ENCODE data around the gene PNMA8A.
"Not testable (repeated sequence)": the region's sequence is repeated elsewhere in the genome, so short reads cannot be mapped to it uniquely, and the experiment has no call there.

The PNMA8A gene

DNA sequence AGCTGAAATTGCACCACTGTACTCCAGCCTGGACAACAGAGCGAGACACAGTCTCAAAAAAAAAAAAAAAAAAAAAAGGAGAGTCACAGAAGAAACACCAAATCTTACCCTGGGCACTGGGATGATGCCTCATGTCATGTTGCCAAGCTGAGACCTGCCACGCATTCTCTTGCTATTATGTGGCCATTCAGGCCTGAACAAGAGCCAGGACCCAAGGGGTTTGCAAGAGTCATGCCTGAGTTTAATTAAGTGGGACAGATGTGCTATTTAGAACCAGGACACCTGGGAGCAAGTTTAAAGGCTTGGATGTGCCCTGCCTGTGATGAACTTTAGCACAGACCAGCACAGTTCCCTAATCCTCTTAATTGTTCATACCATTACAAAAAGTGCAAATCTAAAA lies 9.8 kb downstream of the PNMA8A start:
- no peak for DNase-seq

DNA sequence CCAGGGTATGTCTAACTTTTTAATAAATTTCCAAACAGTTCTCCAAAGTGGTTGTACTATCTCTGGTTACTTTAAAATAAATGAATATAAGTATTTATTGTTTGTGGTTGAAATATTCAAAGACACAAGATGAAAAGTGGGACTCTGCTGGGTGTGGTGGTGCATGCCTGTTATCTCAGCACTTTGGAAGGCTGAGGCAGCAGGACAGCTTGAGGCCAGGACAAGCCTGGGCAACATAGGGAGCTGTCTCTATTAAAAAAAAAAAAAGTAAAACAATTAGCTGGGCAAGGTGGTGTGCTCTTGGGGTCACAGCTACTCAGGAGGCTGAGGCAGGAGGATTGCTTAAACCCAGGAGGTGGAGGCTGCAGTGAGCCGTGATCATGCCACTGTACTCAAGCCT lies 10.4 kb downstream of the PNMA8A start:
- no peak for DNase-seq

DNA sequence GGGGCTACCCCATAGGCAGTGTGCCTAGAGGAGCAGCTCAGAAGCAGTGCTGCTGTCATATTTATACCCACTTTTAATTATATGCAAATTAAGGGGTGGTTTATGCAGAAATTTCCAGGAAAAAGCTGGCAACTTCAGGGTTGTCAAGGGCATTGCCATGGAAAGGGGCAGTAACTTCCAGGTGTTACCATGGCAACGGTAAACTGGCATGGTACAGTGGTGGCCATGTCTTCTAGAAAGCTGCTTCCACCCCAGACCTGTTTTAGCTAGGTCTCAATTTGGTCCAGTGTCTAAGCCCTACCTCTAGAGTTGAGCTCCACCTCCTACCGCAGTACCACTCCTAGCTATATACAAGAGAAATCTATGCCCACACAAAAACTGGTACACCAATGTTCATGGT lies 11.3 kb downstream of the PNMA8A start:
- DNase-seq: no peak

DNA sequence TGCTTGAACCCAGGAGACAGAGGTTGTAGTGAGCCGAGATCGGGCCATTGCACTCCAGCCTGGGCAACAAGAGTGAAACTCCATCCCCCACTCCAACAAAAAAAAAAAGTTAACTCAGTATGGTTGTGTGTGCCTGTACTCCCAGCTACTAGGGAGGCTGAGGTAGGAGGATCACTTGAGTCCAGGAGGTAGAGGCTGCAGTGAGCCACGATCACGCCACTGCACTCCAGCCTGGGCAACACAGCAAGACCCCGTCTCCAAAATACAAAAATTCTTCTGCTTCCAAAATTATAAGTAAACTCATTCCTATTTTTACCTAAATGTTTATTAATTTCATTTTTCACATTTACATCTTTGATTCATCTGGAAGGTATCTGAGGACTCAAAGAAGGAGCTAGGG lies 14.4 kb downstream of the PNMA8A start:
- DNase-seq: no peak

DNA sequence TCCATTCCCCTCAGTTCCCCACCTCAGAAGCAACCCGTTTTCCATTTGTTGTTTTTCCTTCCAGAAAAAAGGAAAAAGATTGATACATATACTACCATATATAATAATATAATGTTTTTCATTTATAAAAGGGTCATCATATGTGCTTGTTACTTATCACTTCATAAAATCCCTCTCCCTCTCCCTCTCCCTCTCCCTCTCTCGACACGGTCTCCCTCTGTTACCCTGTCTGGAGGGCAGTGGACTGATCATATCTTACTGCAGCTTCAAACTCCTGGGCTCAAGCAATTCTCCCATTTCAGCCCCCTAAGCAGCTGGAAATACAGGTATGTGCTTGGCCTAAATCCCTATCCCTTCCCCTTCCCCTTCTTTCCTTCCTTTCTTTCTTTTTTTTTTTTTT lies 17.1 kb downstream of the PNMA8A start:
- no peak for DNase-seq

DNA sequence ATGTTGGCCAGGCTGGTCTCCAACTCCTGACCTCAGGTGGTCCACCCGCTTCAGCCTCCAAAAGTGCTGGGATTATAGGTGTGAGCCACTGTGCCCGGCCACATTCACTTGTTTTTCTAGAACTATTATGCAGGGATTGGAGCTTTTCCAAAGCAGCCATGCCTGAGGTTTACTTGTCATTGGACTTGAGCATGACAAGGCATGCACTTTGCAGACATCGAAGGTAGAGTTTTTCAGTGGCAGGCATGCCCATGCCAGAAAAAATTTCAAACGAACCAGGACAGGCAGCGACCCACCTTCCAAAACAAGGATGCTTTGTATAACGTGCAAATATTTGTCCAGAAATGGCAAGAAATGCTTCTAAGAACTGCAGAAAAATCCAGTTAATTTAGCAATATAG lies 17.7 kb downstream of the PNMA8A start:
- DNase-seq: no peak

DNA sequence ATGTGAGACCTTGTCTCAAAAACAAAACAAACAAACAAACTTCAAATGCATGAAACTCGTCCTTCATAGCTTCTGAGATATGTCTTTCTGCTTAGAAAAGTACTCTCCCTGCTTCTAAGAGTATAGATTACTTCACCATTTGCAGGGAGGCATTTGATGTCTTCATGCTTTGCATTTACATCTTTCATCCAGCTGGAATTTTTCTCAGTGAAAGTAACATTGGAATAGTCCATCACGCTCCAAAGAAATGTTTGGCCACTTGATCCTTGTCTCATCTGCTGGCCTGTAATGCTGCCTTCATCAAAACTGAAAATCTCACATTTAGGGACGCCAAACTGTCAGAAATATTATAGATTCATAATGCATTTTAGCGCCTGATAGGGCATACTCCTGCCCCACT lies 19.2 kb downstream of the PNMA8A start:
- DNase-seq: no peak

DNA sequence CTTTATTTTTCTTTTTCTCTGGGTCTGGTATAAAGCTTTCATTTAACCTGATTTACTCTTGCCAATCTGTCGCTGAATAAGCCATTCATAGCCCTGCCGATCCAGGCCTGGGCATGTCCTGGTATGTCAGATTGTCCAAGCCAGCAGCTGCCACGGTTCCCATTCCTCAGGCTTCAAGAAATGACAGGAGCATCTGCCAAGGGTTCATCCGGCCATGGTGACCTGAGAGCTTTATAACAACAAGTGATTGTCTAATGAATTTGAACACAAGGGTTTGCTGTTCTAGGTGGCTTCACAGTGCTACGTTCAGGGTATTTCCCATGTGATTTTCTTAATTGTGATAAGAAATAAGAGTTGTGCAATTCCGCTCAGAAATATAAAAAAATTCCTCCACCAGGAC lies 20.0 kb downstream of the PNMA8A start:
- DNase-seq: no peak

DNA sequence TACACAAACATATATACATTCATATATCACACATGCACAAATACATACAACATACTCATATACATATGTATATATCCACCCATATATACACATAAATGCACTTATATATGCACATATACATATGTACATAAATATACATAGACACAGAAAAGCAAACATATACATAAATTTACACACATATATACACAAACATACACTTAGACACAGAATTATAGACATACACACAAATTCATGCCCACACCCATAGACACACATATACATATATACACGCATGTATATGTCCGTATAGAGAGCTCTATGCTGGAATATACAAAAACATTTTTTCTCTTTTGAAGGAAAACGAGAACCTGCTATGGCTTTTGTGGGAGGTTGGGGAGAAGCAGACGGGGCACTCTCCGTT lies 20.6 kb downstream of the PNMA8A start:
- no peak for DNase-seq

DNA sequence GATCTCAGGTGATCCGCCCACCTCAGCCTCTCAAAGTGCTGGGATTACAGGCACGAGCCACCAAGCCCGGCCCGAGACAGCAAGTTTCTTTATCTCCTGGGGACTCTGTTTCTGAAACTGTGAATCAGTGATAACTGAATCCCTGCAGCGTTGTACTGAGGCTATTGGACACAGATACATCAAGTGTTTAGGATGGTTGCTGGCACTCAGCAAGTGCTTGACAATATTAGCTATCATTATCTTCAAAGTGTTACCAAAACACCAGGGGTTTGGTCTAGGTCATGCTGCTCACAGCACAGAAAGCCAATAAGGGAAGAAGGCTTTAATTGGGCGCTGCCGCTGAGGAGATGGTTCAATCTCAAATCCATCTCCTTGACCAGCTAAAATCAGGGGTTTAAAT lies 22.1 kb downstream of the PNMA8A start:
- DNase-seq: no peak

DNA sequence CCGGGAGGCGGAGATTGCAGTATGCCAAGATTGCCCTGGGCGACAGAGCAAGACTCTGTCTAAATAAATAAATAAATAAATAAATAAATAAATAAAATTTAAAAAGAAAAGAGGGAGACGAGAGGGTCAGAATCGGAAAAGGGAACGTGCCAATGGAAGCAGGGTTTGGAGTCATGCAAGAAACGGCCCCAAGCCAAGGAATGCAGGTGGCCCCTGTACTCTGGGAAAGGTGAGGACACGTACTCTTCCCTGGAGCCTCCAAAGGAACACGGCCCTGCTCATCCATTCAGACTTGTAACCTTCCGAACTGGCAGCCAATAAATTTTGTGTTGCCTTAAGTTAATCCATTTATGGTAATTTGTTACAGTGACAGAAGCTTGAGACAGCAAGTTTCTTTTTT lies 22.8 kb downstream of the PNMA8A start:
- no peak for DNase-seq

DNA sequence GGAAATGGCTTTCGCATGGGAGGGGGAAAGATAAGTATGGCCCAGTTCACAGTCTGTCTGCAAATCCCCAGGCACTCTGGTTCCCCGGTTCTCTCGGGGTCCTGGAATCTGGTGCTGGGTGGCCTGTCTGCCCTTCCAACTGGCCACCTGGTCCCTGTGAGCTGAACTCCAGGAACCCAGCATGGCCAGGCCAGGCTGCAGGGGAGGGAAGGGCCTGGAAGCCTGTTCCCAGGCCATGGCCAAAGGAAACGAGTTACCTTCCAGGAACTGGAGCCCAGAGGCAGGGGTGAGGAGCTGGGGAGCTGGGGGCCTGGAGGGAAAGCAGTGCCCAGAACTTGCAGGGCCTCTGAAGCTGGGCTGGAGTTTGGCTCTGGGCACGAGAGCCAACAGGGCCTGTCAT lies 23.5 kb downstream of the PNMA8A start:
- DNase-seq: no peak

DNA sequence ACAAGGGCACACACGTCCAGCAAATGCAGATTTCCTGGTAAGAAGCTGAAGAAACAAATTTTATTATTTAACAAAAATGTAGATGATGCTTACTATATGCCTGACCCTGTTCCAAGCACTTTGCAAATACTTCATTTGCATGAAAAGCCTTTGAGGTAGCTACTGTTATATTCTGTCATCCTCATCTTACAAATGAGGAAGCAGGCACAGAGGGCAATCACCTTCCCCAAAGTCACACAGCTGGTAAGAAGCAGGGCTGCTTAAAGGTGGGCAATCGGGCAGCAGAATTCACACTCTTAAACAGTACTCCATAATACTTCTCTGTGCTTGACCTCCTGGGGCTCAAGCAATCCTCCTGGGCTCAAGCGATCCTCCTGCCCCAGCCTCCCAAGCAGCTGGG lies 24.4 kb downstream of the PNMA8A start:
- DNase-seq: no peak

DNA sequence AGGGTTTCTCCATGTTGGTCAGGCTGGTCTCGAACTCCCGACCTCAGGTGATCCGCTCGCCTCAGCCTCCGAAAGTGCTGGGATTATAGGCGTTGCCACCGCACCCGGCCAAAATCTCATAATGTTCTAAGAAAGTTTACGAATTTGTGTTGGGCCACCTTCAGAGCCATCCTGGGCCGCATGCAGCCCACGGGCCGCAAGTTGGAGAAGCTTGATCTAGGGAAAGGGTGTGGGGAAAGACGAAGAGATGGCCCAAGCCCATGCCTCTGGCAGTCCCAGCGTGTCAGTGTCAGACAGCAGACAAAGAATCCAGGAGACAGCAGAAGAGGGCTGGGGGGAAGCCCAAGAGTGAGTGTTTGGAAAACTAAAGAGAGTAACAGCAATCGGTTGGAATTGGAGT lies 25.3 kb downstream of the PNMA8A start:
- no peak for DNase-seq

DNA sequence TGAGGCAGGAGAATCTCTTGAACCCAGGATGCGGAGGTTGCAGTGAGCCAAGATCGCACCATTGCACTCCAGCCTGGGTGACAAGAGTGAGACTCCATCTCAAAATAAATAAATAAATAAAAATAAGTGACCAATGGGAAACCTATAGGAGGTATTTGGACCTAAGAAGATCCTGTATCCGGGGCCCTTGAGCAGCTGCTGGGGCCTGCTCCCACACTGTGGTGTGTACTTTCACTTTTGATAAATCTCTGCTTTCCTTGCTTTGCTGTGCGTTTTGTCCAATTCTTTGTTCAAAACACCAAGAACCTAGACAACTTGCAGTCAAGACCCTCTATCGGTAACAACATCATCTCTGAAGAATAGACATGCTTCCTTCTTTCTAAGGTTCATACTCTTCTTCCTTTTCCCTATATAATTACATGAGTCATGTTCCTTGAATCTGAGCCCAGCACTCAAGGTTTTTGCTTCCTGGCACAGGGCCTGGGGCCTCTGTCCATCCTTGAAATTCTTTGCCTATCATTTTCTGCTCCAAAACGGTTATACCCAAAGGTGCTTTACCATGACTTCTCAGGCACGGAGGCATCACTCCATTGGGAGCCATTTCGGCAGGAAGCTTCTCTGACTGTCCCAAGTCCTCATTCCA lies 28.4 kb downstream of the PNMA8A start:
- DNase-seq: no peak

DNA sequence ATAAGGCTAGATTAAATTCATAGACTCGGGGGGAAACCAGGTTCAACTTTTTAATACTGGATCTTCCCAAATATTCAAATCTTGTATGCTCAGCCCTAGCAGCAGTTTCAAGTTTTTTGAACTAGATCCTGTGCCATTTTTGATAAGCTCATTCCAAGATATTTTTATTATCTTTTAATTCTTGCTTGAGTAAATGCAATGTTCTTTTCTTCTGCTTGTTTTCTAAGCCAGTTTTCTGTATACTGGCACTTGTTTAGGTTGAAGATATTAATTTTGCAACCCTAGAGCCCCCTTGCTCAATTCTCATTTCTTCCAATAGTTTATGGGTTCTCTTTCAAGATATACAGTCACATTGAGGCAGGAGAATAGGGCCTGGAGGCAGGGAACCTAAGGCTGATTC lies 29.5 kb downstream of the PNMA8A start:
- no peak for DNase-seq

DNA sequence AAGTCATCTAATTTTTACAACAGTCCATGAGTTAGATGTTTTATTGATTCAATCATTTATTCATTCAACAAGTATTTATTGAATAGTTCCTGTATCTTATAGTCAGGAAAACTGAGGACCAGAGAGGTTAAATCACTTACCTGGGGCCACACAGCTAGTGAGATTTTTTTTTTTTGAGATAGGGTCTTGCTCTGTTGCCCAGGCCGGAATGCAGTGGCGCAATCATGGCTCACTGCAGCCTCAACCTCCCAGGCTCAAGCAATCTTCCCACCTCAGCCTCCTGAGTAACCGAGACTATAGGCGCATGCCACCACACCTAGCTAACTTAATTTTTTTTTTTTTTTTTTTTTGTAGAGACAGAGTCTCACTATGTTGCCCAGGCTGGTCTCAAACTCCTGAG lies 35.7 kb downstream of the PNMA8A start:
- not testable (repeated sequence) for DNase-seq

DNA sequence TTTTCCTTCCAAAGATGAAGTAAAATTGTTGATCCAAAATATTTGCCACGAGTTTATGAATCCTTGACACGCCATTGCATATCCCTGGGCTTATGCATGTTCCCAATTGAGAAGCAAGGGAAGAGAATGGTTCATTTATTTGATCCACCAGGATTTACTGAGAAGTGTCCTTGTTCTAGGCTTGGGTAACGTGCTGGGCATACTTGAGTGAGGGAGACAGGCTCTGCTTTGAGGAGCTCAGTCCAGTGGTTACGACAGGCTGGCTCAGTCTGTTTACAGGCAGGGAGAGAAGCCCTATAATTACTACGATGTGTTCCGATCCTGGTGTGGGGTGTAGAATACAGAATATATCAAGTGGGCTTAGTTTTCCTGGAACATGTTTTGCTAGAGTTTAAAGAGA lies 36.4 kb downstream of the PNMA8A start:
- peak; percentile 49 to 90 for DNase-seq

DNA sequence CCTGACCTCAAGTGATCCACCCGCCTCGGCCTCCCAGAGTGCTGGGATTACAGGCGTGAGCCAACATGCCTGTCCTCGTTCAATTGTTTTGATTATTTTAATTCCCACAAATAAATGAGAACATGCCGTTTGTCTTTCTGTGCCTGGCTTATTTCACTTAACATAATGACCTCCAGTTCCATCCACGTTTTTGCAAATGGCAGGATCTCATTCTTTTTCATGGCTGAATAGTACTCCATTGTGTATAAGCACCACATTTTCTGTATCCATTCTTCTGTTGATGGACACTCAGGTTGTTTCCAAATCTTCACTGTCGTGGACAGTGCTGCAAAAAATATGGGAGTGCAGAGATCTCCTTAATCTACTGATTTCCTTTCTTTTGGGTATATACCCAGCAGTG lies 37.9 kb downstream of the PNMA8A start:
- DNase-seq: not testable (repeated sequence)

DNA sequence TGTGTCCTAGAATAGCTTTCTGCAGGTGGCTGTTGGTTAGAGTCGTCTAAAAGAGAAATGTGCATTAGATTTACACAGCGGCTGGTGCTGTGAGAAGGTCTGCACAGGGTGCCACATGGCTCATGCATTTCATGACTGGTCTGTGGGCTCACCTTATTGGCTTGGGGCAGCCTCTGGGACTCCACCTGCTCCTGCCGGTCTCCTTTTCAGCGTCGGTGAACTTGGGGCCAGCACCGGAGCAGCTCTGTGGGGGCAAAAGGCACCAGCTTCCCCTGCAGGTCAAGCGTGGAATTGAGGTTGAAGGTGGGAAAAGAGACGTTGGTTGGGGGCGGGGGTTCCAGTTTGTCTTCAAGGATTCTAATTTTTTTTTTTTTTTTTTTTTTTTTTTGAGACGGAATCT lies 39.5 kb downstream of the PNMA8A start:
- no peak for DNase-seq

DNA sequence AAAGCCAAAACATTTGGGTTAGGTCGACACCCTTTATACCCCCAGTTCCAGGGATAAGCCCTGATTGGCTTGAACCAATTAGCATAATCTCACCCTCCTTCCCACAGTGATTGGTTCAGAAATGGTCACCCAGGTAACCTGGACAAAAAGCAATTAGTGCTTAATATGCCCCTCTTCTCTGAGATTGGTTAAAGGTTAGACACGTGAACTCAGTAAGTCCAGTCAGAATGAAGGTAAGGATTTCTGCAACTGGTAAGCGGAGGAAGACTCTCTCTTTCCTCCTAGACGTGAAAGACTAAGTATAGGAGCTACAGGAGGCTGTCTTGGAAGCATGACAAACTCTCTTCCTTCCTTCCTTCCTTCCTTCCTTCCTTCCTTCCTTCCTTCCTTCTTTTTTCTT lies 41.4 kb downstream of the PNMA8A start:
- no peak for DNase-seq

DNA sequence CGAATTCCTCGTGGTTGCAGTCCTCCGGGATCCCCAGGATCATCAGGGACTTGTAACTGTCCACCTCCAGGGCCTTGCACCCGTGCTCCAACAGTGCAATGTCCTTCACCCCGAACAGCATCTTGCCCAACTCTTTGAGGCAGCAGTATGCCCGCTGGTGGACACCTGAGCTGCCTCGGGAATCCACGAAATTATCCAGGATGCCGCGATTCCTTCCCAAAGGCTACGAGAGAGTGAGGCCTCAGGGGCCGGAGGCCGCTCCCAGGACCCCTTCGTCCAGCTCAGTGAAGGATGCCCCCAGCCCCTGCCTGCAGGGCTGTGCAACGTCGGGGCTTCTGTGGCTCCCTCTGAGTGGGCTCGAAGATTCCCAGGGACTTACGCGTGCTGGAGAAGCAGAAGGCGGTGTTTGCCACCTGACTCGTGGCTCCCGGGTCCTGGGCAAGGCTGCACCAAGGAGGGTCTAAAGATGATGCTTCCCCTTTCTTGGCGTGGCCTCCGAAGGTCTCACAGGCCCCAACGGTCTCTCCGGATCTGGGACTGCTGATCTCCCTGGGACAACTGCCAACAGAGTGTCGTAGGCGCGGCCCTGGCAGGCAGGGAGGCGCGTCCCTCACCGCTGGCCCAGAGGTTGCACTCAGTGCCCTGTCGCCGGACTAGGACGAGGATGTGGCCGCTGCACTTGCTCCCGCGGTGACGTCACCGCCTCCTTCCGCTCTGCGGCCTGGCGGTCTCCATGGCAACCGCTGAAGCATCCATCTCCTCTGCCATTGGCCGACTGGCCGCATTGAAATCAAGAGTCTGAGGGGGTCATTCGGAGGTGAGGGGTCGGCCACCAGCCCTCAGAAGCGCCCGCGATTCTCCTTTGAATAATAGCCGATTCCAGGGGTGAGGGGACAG lies 42.9 kb downstream of the PNMA8A start, which contains the start of gene PNMA8C:
TSS of gene PNMA8C (minus strand) at position 698 of the 897 bp plus-strand sequence. CDS start at position 121, 577 bp downstream.
- DNase-seq: peak; percentile 76 to 80

DNA sequence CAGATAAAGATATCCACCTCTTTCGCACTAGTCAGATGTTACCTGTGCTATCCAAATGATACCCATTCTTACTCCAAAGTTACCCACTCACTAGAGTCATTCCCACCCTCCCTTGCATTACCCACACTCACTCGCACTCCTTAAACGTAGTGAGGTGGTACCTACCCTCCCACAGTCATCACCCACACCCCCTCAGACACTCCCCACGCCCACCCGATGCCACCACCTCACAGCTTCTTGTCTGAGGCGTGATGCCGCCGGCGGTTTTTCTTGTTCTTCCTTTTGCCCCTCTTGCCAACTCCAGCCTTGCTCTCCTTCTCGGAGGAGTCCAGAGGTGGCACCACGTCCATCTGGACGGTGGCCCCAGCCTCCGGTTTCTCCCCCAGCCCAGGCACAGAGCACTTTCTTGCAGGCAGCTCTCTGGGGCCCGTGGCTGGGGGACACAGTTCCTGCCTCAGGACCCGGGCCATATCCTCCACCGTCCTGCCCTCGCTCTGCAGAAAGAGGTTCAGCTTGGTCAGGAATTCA lies 43.8 kb downstream of the PNMA8A start:
- no peak for DNase-seq

DNA sequence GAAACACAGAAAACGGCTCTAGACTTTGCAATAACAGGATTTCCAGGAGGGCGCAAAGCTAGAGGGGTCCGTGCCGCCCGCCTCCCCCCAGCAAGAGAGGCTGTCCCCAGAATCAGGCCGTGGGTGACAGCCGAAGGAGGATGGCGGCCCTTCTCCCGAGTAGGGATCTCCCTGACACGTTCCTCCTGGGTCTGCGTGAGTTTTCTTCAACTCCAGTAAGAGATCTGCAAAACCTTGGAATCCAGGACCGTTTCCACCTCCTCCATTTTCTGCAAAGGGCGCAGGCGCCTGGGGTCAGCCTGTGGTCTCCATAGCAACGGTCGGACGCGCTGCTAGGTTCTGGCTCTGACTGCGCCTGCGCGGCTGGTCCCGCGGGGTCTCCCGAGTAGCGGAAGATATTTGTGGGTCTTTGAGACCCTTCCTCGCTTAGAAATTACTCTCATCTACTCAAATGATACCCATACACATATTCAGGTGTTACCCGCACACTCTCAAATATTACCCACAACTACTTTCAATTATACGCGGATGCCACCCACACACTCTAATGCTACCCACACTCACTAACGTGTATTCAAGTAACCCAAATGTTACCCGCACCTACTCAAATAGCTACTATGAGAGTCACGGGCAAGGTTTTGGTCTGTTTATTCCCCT lies 44.7 kb downstream of the PNMA8A start:
- peak; percentile 50 to 74 for DNase-seq

Data from hippocampal formation (tissue), 2 donors.